Endothelial cell of umbilical vein (primary cell): ENCODE data around the gene CCNJ. TPM values are rescaled to one million over a fixed set of nuclear protein-coding genes. Genes with fewer than 3 reads are reported as not detected.

Experiments used
- BruUV-seq: library from RNA; stranded (reverse); fragments of 400-500 nt; replicated peaks from 2 replicates; lab custom pipeline; 2021; lab: Mats Ljungman, UMichigan
- CTCF ChIA-PET: fragments of 300-600, 350-600 bp; sonication (Branson Sonifier 250); formaldehyde crosslinking; loops from one replicate; lab custom pipeline; 2021; ENCODE audit warnings: antibody characterized with exemption, inconsistent platforms; lab: Charles Lee
- POLR2A ChIA-PET: fragments of 300-600, 350-600 bp; sonication (Branson Sonifier 250); formaldehyde crosslinking; loops from one replicate; lab custom pipeline; 2021; ENCODE audit warnings: antibody characterized with exemption, inconsistent platforms; lab: Charles Lee
- DNase-seq: peaks from one replicate; pipeline ENCODE4 v3.0.0-alpha.2; 2011; ENCODE audit warnings: low read depth, low spot score
- FAIRE-seq: peaks from 2 replicates; lab custom pipeline; 2011; peaks lifted over from hg19 to GRCh38; lab: Jason Lieb, UNC
- H2AFZ ChIP-seq: 2 replicates; pipeline ENCODE4 v1.6.0; 2012; ENCODE audit warnings: low read depth, low read length, control low read depth, inconsistent platforms
- H3K27ac ChIP-seq: 2 replicates; pipeline ENCODE4 v1.5.1; 2011; ENCODE audit warnings: low read depth, mild to moderate bottlenecking, control low read depth, low read length, moderate library complexity; ENCODE audit not compliant: insufficient read depth
- H3K27me3 ChIP-seq, 2 experiments: 2 replicates each; pipeline versions ENCODE4 v1.6.0 to v1.6.1; 2011; ENCODE audit warnings: low read length in 2 of 2, mixed read lengths in 1 of 2; ENCODE audit not compliant: control insufficient read depth in 2 of 2, insufficient read depth in 2 of 2
- H3K36me3 ChIP-seq, 2 experiments: 2 replicates in 1 of 2; 3 replicates in 1 of 2; pipeline ENCODE4 v1.5.1; 2011; ENCODE audit warnings: low read length in 2 of 2, mild to moderate bottlenecking in 1 of 2, moderate library complexity in 1 of 2; ENCODE audit not compliant: control insufficient read depth in 2 of 2, insufficient read depth in 2 of 2; ENCODE audit errors: extremely low read depth in 1 of 2
- H3K4me1 ChIP-seq: 3 replicates; pipeline ENCODE4 v1.5.1; 2011; ENCODE audit warnings: mild to moderate bottlenecking, low read length; ENCODE audit not compliant: control insufficient read depth, insufficient read depth; ENCODE audit errors: extremely low read depth
- H3K4me2 ChIP-seq: 2 replicates; pipeline ENCODE4 v1.6.1; 2011; ENCODE audit warnings: low read length, control low read depth, mixed read lengths; ENCODE audit not compliant: insufficient read depth
- H3K4me3 ChIP-seq, 3 experiments: fragments of 200-600 bp in 1 of 3; sonication (generic), shearing (Covaris generic) in 1 of 3; replicated peaks in 1 of 3; 2 replicates each; pipeline ENCODE4 v1.5.1; 2011 to 2016; ENCODE audit warnings: control low read depth in 3 of 3, low read length in 3 of 3, mild to moderate bottlenecking in 2 of 3, inconsistent platforms in 1 of 3, low read depth in 1 of 3, moderate library complexity in 1 of 3; ENCODE audit not compliant: insufficient read depth in 1 of 3
- H3K79me2 ChIP-seq: 2 replicates; pipeline ENCODE4 v1.6.0; 2012; ENCODE audit warnings: low read length, inconsistent platforms; ENCODE audit not compliant: control insufficient read depth, insufficient read depth
- H3K9ac ChIP-seq: replicated peaks from 2 replicates; pipeline ENCODE3; 2011; ENCODE audit warnings: low read length, control low read depth; ENCODE audit not compliant: insufficient read depth; ENCODE audit errors: extremely low read depth
- H3K9me1 ChIP-seq: replicated peaks from 3 replicates; pipeline ENCODE4 v1.6.0; 2011; ENCODE audit warnings: mild to moderate bottlenecking, low read length; ENCODE audit not compliant: control insufficient read depth, insufficient read depth; ENCODE audit errors: extremely low read depth
- H3K9me3 ChIP-seq: replicated peaks from 2 replicates; pipeline ENCODE4 v1.5.1; 2012; ENCODE audit warnings: low read length, inconsistent platforms; ENCODE audit not compliant: control insufficient read depth, insufficient read depth
- H4K20me1 ChIP-seq: replicated peaks from 2 replicates; pipeline ENCODE3; 2011; ENCODE audit warnings: mild to moderate bottlenecking, low read length; ENCODE audit not compliant: control insufficient read depth, insufficient read depth; ENCODE audit errors: extremely low read depth
- EZH2 ChIP-seq: IDR thresholded peaks from 2 replicates; pipeline ENCODE4 v1.6.1; 2012; ENCODE audit warnings: borderline replicate concordance, low read depth, mild to moderate bottlenecking, moderate library complexity, low read length, inconsistent platforms; ENCODE audit not compliant: severe bottlenecking
- FOS ChIP-seq: IDR thresholded peaks from 2 replicates; pipeline ENCODE4 v1.6.1; 2011; ENCODE audit warnings: mild to moderate bottlenecking, low read length, moderate library complexity, borderline replicate concordance; ENCODE audit not compliant: insufficient read depth
- GATA2 ChIP-seq: IDR thresholded peaks from 2 replicates; pipeline ENCODE4 v1.7.0; 2011; ENCODE audit warnings: low read depth, mild to moderate bottlenecking, moderate library complexity, mixed read lengths, low read length; ENCODE audit not compliant: insufficient read length, insufficient read depth
- JUN ChIP-seq: IDR thresholded peaks from 2 replicates; pipeline ENCODE4 v1.6.1; 2011; ENCODE audit warnings: borderline replicate concordance, low read depth; ENCODE audit not compliant: insufficient read length, insufficient read depth
- MYC ChIP-seq: IDR thresholded peaks from one replicate; pipeline ENCODE4 v1.6.1; 2011; ENCODE audit warnings: mild to moderate bottlenecking, low read depth, low read length
- POLR2A ChIP-seq: IDR thresholded peaks from 2 replicates; pipeline ENCODE4 v1.6.1; 2012; ENCODE audit warnings: low read depth, mild to moderate bottlenecking, control low read depth, low read length
- POLR2AphosphoS5 ChIP-seq: IDR thresholded peaks from 2 replicates; pipeline ENCODE4 v1.6.1; 2012; ENCODE audit warnings: low read depth, mild to moderate bottlenecking, control low read depth, low read length, moderate library complexity; ENCODE audit not compliant: insufficient read depth
- dilution Hi-C: fragments of 300-500 bp; cut with MboI; formaldehyde crosslinking; loops from one replicate; pipeline ENCODE4 v1.15.0; 2019; ENCODE audit warnings: low sequenced_read_pairs; ENCODE audit not compliant: extremely low pct_ligation_motif_present
- intact Hi-C: fragments of 100-400 bp; cut with micrococcal nuclease; formaldehyde crosslinking; loops from one replicate; pipeline ENCODE4 v1.10.0; 2022
- polyA plus RNA-seq, 4 experiments: library from polyadenylated mRNA; depleted of rRNA in 3 of 4; stranded (reverse) in 3 of 4; unstranded in 1 of 4; fragments of >200 nt; gene quantifications; 2 replicates each; pipeline versions ENCODE4 v1.2.1 to v1.2.3, GENCODE V29; 2011 to 2012; ENCODE audit warnings: missing spikeins in 1 of 4
- total RNA-seq: library from RNA; stranded (reverse); gene quantifications from 2 replicates; pipeline ENCODE4 v1.2.3, GENCODE V29; 2021
- TF ChIP-seq, protein P1 (sequence below): IDR thresholded peaks from 2 replicates; pipeline ENCODE4 v1.6.1; 2011; ENCODE audit not compliant: insufficient read depth, insufficient read length
- TF ChIP-seq, protein P2 (sequence below), 2 donors: IDR thresholded peaks; 1 replicate in 1 of 2; 2 replicates in 1 of 2; pipeline ENCODE4 v1.5.1; 2011; ENCODE audit warnings: low read length in 2 of 2, mild to moderate bottlenecking in 2 of 2, moderate library complexity in 2 of 2, control low read depth in 1 of 2, inconsistent platforms in 1 of 2, low read depth in 1 of 2; ENCODE audit not compliant: insufficient read depth in 1 of 2; ENCODE audit errors: extremely low read depth in 1 of 2

CCNJ gene
- total and polyA plus RNA-seq, 2 donors (not counting 3 experiments of a cell fraction or from before 2014, with no cell fraction given): 25.5 to 27.6 TPM

DNA sequence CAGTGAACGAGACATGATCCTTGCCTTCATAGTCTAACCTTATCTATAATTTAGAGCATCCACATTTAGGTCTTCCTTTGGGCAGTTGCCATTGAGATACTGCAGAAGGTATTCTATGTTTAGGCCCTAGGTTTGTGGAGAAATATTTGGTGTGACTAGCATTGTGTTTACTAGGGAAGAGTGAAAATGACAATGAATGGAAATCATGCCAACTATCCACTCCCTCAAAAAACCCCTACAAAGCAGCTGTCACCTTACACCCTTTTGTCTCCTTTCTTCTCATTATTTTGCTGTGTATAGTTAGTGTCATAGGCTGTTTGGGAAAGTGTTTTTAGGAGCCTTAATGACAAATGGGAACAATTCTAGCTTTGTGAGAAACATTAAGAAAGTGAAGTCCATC lies 3.2 kb downstream of the CCNJ start:
- DNase-seq: peak; percentile 36
- Histone ChIP-seq H3K4me3 (peak overlapping the region in 1 of 3 experiments; percentile 10), H3K9me1 (no peaks in the 10 kb centered on the region), H3K9ac (no peak overlapping the region), H3K4me2 (peak overlapping the region; percentile 92), H3K79me2 (peaks cover 77% of the 10 kb centered on the region), H4K20me1 (no peaks in the 10 kb centered on the region), H3K27me3 (no peaks in the 10 kb centered on the region), H3K36me3 (peaks cover 2 to 3% of the 10 kb centered on the region in 2 experiments), H3K4me1 (peaks cover 23% of the 10 kb centered on the region), H3K9me3 (no peaks in the 10 kb centered on the region), H3K27ac (no peak overlapping the region), H2AFZ (no peak overlapping the region)
- dilution Hi-C loops (no loop called here), intact Hi-C loops (loop anchor here (10.0 kb wide), 1 partner anchor 538 kb away; the partner anchor contains the start of gene TM9SF3)
- CTCF ChIA-PET: interaction anchor here (0.5 to 1.7 kb wide), 17 partner anchors 26 to 898 kb away, joined by 3 to 9 read pairs (median 4); partner anchors contain the start of genes TCTN3 and ZNF518A
- no TSS peak for BruUV-seq
- FAIRE-seq: no peak
- POLR2A ChIA-PET: interaction anchor here (0.6 to 1.4 kb wide), 2 partner anchors 26 to 83 kb away, joined by 3 to 5 read pairs; partner anchors contain the start of gene ZNF518A
- TF ChIP-seq, protein P1, sequence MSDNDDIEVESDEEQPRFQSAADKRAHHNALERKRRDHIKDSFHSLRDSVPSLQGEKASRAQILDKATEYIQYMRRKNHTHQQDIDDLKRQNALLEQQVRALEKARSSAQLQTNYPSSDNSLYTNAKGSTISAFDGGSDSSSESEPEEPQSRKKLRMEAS: no peak
- TF ChIP-seq MYC (no peak), POLR2A (no peak), EZH2 (no peak), GATA2 (no peak), FOS (no peak), JUN (no peak), POLR2AphosphoS5 (no peak)
- TF ChIP-seq, protein P2, sequence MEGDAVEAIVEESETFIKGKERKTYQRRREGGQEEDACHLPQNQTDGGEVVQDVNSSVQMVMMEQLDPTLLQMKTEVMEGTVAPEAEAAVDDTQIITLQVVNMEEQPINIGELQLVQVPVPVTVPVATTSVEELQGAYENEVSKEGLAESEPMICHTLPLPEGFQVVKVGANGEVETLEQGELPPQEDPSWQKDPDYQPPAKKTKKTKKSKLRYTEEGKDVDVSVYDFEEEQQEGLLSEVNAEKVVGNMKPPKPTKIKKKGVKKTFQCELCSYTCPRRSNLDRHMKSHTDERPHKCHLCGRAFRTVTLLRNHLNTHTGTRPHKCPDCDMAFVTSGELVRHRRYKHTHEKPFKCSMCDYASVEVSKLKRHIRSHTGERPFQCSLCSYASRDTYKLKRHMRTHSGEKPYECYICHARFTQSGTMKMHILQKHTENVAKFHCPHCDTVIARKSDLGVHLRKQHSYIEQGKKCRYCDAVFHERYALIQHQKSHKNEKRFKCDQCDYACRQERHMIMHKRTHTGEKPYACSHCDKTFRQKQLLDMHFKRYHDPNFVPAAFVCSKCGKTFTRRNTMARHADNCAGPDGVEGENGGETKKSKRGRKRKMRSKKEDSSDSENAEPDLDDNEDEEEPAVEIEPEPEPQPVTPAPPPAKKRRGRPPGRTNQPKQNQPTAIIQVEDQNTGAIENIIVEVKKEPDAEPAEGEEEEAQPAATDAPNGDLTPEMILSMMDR (IDR thresholded peaks at IDR 0.05; ENCODE audit: extremely low read depth in 1 of 2, insufficient read depth in 1 of 2, low read depth in 1 of 2, low read length in 2 of 2): no peak
